ENCODE results near the gene BAG2.

Gene BAG2

GRCh38 chr6:57172136-57173055 is at the start of gene BAG2:
Gene BAG2, plus strand, starts transcription at chr6:57172326. Its CDS starts 372 bp downstream, at chr6:57172698.
- DNase-seq (ENCODE audit: low read depth) = peak; percentile 57
- TF ChIP-seq CTCF (IDR thresholded peaks at IDR 0.05; ENCODE audit: insufficient read depth, low read depth, low read length, missing control alignments) = peak; percentile 6
- H3K4me3 ChIP-seq (ENCODE audit: low read length) = peak within 1 kb of the TSS; percentile 51

GRCh38 chr6:57123111-57123510 is 49.0 kb upstream of the BAG2 start:
- no peak for TF ChIP-seq CTCF (IDR thresholded peaks at IDR 0.05; ENCODE audit: insufficient read depth, low read depth, low read length, missing control alignments)
- no peak overlapping the region for H3K4me3 ChIP-seq (ENCODE audit: low read length)
- DNase-seq (ENCODE audit: low read depth) = peak; percentile 14

GRCh38 chr6:57127763-57128162 is 44.4 kb upstream of the BAG2 start:
- DNase-seq (ENCODE audit: low read depth) = no peak
- no peak for TF ChIP-seq CTCF (IDR thresholded peaks at IDR 0.05; ENCODE audit: insufficient read depth, low read depth, low read length, missing control alignments)
- no peak overlapping the region for H3K4me3 ChIP-seq (ENCODE audit: low read length)

GRCh38 chr6:57130661-57131177 is 41.4 kb upstream of the BAG2 start:
- TF ChIP-seq CTCF (IDR thresholded peaks at IDR 0.05; ENCODE audit: insufficient read depth, low read depth, low read length, missing control alignments) = no peak
- H3K4me3 ChIP-seq (ENCODE audit: low read length) = no peak overlapping the region
- no peak for DNase-seq (ENCODE audit: low read depth)

- DNase-seq (ENCODE audit: low read depth) = no peak
- no peak for TF ChIP-seq CTCF (IDR thresholded peaks at IDR 0.05; ENCODE audit: insufficient read depth, low read depth, low read length, missing control alignments)
Measured at GRCh38 chr6:57134954-57135353, 37.2 kb upstream of the BAG2 start.

GRCh38 chr6:57135885-57136284 is 36.2 kb upstream of the BAG2 start:
- no peak for DNase-seq (ENCODE audit: low read depth)
- TF ChIP-seq CTCF (IDR thresholded peaks at IDR 0.05; ENCODE audit: insufficient read depth, low read depth, low read length, missing control alignments) = no peak

More at GRCh38 chr6:57134954-57135353, 37.2 kb upstream of the BAG2 start:
- no peak overlapping the region for H3K4me3 ChIP-seq (ENCODE audit: low read length)

More at GRCh38 chr6:57135885-57136284, 36.2 kb upstream of the BAG2 start:
- no peak overlapping the region for H3K4me3 ChIP-seq (ENCODE audit: low read length)
